Fibroblast of mammary gland (primary cell): ENCODE measurements around the gene CD207.
"Not testable (repeated sequence)": the region's sequence is repeated elsewhere in the genome, so short reads cannot be mapped to it uniquely, and the experiment has no call there.

ENCODE experiments used
- DNase-seq: peaks from one replicate; pipeline ENCODE4 v3.0.0-alpha.2; 2010; ENCODE audit warnings: low read depth
- H3K4me3 ChIP-seq: 2 replicates; pipeline ENCODE4 v1.5.1; 2011; ENCODE audit warnings: low read depth, mild to moderate bottlenecking, low read length, moderate library complexity; ENCODE audit not compliant: control insufficient read depth
- TF ChIP-seq, protein P1 (sequence below): conservative IDR thresholded peaks from 2 replicates; pipeline ENCODE4 v1.5.1; 2011; ENCODE audit warnings: low read depth, low read length, inconsistent platforms; ENCODE audit not compliant: control insufficient read depth, insufficient read depth

Gene CD207

DNA sequence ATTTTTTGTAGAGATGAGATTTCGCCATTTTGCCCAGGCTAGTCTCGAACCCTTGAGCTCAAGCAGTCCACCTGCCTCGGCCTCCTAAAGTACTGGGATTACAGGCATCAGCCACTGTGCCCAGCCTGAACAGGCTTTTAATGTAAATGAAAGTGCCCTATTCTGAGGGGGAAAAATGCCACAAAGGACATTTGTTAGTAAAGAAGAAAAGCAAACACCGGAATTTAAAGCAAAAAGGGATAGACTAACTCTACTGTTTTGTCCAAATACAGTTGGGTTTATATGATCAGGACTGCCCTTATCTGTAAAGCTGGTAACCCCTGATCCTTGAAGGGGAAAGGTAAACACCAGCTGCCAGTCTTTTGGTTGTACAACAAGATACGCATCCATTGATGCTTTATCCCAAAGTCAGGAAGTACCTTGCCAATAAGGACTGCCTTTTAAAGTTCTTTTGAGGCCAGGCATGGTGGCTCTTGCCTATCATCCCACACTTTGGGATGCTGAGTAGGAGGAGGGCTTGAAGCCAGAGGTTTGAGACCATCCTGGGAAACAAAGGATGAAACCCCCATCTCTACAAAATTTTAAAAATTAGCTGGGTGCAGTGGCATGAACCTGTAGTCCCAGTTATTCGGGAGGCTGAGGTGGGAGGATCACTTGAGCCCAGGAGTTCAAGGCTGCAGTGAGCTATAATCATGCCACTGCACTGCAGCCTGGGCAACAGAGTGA, 28.4 kb downstream of the CD207 start:
- DNase-seq, result no peak
- TF ChIP-seq, protein P1, sequence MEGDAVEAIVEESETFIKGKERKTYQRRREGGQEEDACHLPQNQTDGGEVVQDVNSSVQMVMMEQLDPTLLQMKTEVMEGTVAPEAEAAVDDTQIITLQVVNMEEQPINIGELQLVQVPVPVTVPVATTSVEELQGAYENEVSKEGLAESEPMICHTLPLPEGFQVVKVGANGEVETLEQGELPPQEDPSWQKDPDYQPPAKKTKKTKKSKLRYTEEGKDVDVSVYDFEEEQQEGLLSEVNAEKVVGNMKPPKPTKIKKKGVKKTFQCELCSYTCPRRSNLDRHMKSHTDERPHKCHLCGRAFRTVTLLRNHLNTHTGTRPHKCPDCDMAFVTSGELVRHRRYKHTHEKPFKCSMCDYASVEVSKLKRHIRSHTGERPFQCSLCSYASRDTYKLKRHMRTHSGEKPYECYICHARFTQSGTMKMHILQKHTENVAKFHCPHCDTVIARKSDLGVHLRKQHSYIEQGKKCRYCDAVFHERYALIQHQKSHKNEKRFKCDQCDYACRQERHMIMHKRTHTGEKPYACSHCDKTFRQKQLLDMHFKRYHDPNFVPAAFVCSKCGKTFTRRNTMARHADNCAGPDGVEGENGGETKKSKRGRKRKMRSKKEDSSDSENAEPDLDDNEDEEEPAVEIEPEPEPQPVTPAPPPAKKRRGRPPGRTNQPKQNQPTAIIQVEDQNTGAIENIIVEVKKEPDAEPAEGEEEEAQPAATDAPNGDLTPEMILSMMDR, result no peak

DNA sequence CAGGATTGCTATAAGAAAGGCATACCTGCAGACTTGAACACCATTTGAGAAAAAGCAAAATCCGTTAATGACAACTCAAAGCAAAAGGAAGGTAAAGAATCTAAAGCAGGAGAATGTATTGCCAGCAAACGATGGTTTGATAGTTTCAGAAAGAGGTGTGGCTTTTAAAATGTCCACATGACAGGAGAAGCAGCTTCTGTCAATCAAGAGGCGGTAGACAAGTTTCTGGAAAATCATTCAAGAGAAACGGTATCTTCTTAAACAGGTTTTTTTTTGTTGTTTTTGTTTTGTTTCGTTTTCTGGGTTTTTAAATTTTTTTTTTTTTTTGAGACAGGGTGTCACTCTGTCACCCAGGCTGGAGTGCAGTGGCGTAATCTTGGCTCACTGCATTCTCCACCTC, 29.0 kb downstream of the CD207 start:
- no peak overlapping the region for H3K4me3 ChIP-seq
- no peak for DNase-seq
- TF ChIP-seq, protein P1, result no peak

More for the DNA sequence above, 28.4 kb downstream of the CD207 start:
- H3K4me3 ChIP-seq, result no peak overlapping the region

DNA sequence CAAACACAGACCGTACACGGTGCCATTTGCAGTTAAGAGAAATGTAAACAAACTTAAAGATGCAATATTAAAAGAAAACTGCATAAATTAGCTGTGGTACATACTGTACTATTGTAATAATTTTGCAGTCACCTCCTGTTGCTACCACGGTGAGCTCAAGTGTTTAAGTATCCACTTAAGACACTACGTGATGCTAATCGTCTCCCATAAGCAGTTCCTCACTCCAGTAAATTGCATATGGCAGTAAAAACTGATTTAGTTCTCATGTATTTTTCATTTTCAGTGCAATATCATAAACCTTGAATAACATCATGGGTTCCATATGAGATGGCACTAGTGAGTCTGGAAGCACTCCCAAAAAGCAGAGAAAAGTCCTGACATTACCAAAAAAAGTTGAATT, 29.6 kb downstream of the CD207 start:
- H3K4me3 ChIP-seq, result no peak overlapping the region
- TF ChIP-seq, protein P1, result no peak
- no peak for DNase-seq

DNA sequence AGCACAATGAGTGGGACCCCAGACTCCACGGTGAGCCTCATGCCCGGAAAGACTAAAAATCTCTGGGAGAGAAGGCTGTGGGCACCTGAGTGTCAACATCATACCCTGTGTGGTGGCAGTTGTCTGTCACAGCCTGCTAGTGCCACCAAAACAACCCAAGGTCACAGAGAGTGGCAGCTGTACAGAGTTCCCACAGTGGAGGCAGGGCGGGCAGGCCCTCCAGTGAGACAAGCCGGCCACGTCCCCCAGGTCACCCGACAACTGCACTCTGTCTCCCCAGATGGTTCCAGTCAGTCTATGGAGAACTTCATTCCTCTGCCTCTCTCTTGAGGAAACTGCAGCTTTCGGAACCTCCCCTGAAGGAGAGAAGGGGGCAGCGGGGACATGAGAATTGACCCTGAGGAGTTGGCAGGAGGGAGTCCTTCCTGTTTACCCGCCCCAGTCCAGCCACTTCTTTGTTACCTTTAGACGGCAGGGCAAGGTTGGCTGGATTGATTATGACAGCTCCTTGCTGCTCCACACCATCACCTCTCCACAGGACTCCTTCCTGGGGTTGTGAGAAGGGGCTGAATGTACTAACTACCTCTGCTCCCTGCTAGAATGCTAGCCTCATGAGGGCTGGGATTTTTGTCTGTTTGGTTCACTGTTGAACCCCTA, 33.9 kb downstream of the CD207 start:
- TF ChIP-seq, protein P1, result no peak
- H3K4me3 ChIP-seq, result no peak overlapping the region
- no peak for DNase-seq

DNA sequence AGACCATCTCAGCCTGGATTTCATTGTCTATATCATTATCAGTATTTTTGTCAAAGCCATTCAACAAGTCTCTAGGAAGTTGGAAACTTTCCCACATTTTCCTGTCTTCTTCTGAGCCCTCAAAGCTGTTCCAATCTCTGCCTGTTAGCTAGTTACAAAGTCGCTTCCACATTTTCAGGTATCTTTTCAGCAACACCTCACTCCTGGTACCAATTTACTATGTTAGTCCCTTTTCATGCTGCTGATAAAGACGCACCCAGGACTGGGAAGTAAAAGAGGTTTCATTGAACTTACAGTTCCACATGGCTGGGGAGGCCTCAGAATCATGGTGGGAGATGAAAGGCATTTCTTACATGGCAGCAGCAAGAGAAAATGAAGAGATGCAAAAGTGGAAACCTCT, 35.9 kb downstream of the CD207 start:
- TF ChIP-seq, protein P1, result no peak
- DNase-seq, result no peak
- H3K4me3 ChIP-seq, result no peak overlapping the region

DNA sequence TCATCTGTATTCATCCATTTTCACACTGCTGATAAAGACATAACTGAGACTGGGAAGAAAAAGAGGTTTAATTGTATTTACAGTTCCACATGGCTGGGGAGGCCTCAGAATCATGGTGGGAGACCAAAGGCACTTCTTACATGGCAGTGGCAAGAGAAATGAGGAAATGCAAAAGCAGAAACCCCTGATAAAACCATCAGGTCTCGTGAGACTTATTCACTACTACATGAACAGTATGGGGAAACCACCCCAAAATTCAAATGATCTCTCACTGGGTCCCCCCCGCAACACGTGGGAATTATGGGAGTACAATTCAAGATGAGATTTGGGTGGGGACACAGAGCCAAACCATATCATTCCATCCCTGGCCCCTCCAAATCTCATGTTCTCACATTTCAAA, 37.6 kb downstream of the CD207 start:
- not testable (repeated sequence) for H3K4me3 ChIP-seq, DNase-seq

DNA sequence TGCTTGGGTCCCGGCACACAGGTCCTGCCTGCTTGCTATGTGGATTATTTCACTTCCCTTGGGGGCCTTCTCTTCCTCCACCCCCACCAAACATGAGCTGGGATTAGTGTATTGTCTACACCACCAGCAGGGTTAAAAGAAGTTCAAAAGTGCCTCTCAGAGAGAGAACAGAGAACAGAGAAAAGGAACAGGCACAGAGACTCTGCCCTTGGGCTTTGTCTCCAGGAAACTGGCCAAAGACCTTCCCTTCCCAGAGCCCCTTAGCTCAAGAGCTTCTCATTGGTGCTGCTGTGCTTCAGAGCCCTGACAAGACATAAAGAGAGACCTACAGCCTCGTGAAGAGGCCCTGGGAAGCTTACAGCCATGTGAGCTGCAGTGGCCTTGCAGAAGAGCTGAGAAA, 38.1 kb downstream of the CD207 start:
- TF ChIP-seq, protein P1, result no peak
- DNase-seq, result no peak
- H3K4me3 ChIP-seq, result no peak overlapping the region
